HL-60 (cell line): ENCODE results near the gene MRPL1.

Source experiments
- DNase-seq, 2 experiments: peaks; one replicate each; pipeline ENCODE4 v3.0.0-alpha.2; 2010 to 2020; ENCODE audit warnings: low read depth in 1 of 2, low spot score in 1 of 2
- H3K27ac ChIP-seq: fragments of 250-450 bp; sonication (Bioruptor Pico); replicated peaks from 2 replicates; pipeline ENCODE4 v1.5.1; 2020; ENCODE audit warnings: mild to moderate bottlenecking, moderate library complexity
- H3K27me3 ChIP-seq: fragments of 250-450 bp; sonication (Bioruptor Pico); 2 replicates; pipeline ENCODE4 v1.5.1; 2021; ENCODE audit warnings: mild to moderate bottlenecking, moderate library complexity; ENCODE audit not compliant: insufficient read depth, poor library complexity, severe bottlenecking
- H3K4me3 ChIP-seq: replicated peaks from 2 replicates; pipeline ENCODE4 v1.5.1; 2011; ENCODE audit warnings: mild to moderate bottlenecking, control low read depth, low read length; ENCODE audit not compliant: insufficient read depth
- CTCF ChIP-seq: IDR thresholded peaks from one replicate; pipeline ENCODE4 v1.5.1; 2011; ENCODE audit warnings: low read length, control low read depth, inconsistent platforms; ENCODE audit not compliant: insufficient read depth
- GABPA ChIP-seq: IDR thresholded peaks from 2 replicates; pipeline ENCODE4 v1.6.1; 2012; ENCODE audit warnings: low read depth
- POLR2AphosphoS5 ChIP-seq: IDR thresholded peaks from 2 replicates; pipeline ENCODE4 v1.6.1; 2012; ENCODE audit warnings: low read depth
- REST ChIP-seq: IDR thresholded peaks from 2 replicates; pipeline ENCODE4 v1.6.1; 2012; ENCODE audit warnings: low read depth; ENCODE audit not compliant: insufficient replicate concordance
- SPI1 ChIP-seq: IDR thresholded peaks from 2 replicates; pipeline ENCODE4 v1.6.1; 2012; ENCODE audit warnings: low read depth, mild to moderate bottlenecking, borderline replicate concordance

The MRPL1 gene

DNA sequence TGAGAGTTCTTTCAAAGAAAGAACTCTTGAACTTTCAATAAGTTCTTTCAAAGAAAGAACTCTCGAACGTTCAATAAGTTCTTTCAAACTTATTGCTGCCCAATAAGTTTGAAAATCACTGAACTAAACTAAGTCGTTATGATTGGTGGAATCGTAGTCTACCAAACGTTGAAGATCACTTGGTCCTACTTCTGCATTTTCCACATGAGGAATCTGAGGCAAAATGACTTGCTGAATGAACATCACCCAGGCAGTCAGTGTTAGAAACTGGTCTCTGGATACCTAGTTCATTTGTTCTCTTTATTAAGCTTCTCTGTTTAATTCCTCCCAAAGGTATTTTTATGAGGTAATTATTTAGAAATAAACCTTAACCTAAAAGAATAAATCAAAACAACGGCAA lies 36.4 kb upstream of the MRPL1 start:
- Histone ChIP-seq H3K4me3 (no peak overlapping the region), H3K27ac (no peak overlapping the region), H3K27me3 (no peaks in the 10 kb centered on the region)
- no peak for DNase-seq
- no peak for TF ChIP-seq GABPA
- TF ChIP-seq SPI1 = no peak
- no peak for TF ChIP-seq CTCF
- TF ChIP-seq POLR2AphosphoS5 = no peak
- no peak for TF ChIP-seq REST

GRCh38 chr4:77827343-77827742 lies 35.3 kb upstream of the MRPL1 start:
- TF ChIP-seq REST (no peak), GABPA (no peak), CTCF (no peak), SPI1 (no peak), POLR2AphosphoS5 (no peak)
- Histone ChIP-seq H3K4me3 (no peak overlapping the region), H3K27me3 (no peaks in the 10 kb centered on the region), H3K27ac (no peak overlapping the region)
- no peak for DNase-seq

GRCh38 chr4:77833126-77833724 lies 29.4 kb upstream of the MRPL1 start:
- no peak for DNase-seq
- no peak for TF ChIP-seq CTCF
- TF ChIP-seq SPI1 = no peak
- TF ChIP-seq REST = no peak
- TF ChIP-seq POLR2AphosphoS5 = no peak
- no peak for TF ChIP-seq GABPA
- Histone ChIP-seq H3K27ac (no peak overlapping the region), H3K27me3 (no peaks in the 10 kb centered on the region), H3K4me3 (no peak overlapping the region)
